ENCODE measurements around the gene SMU1. TPM values are rescaled to one million over a fixed set of nuclear protein-coding genes. Genes with fewer than 3 reads are reported as not detected.
A peak's percentile ranks its signal among the peaks of the same experiment; 100 is the strongest.

Gene SMU1
- total RNA-seq, 3 donors from 2014 or later: 19.8 to 22.1 (median 21.0) TPM

- DNase-seq (ENCODE audit: low spot score in 2 of 2): no peak
- H3K4me1 ChIP-seq: peaks cover 1 to 17% of the 10 kb centered on the region in 2 donors
- H3K27me3 ChIP-seq: no peaks in the 10 kb centered on the region
- peak overlapping the region in 2 of 3 donors; percentile 97 to 100 for H3K4me3 ChIP-seq
- intact Hi-C loops (cut with DNase I; ENCODE audit: low total_unique reads): no loop called here
- no peaks in the 10 kb centered on the region for H3K9me3 ChIP-seq
- H3K27ac ChIP-seq: peak overlapping the region; percentile 99
- H3K36me3 ChIP-seq: no peaks in the 10 kb centered on the region
- TF ChIP-seq POLR2AphosphoS5 (IDR thresholded peaks at IDR 0.05) (no peak), POLR2A (IDR thresholded peaks at IDR 0.05) (no peak), CTCF (IDR thresholded peaks at IDR 0.05) (no peak)
These were observed 52.8 kb downstream of the SMU1 start for GRCh38 chr9:33023661-33024060.

- H3K36me3 ChIP-seq: no peaks in the 10 kb centered on the region
- no peak for TF ChIP-seq POLR2A (IDR thresholded peaks at IDR 0.05)
- TF ChIP-seq CTCF (IDR thresholded peaks at IDR 0.05): no peak
- no peak for TF ChIP-seq POLR2AphosphoS5 (IDR thresholded peaks at IDR 0.05)
- H3K4me3 ChIP-seq: no peak overlapping the region
- no peaks in the 10 kb centered on the region for H3K9me3 ChIP-seq
- H3K27ac ChIP-seq: no peak overlapping the region
- H3K4me1 ChIP-seq: peaks cover 0 to 15% of the 10 kb centered on the region in 2 donors
- DNase-seq (ENCODE audit: low spot score in 2 of 2): no peak
- no peaks in the 10 kb centered on the region for H3K27me3 ChIP-seq
- intact Hi-C loops (cut with DNase I; ENCODE audit: low total_unique reads): no loop called here
These were observed 53.7 kb downstream of the SMU1 start for GRCh38 chr9:33022755-33023154.

- intact Hi-C loops (cut with DNase I; ENCODE audit: low total_unique reads): no loop called here
- Histone ChIP-seq H3K9me3 (no peaks in the 10 kb centered on the region), H3K4me3 (no peak overlapping the region), H3K27ac (no peak overlapping the region), H3K36me3 (no peaks in the 10 kb centered on the region), H3K4me1 (peaks cover 0 to 15% of the 10 kb centered on the region in 2 donors), H3K27me3 (no peaks in the 10 kb centered on the region)
- no peak for TF ChIP-seq CTCF (IDR thresholded peaks at IDR 0.05)
- TF ChIP-seq POLR2A (IDR thresholded peaks at IDR 0.05): no peak
- TF ChIP-seq POLR2AphosphoS5 (IDR thresholded peaks at IDR 0.05): no peak
- DNase-seq (ENCODE audit: low spot score in 2 of 2): no peak
These were observed 54.2 kb downstream of the SMU1 start for GRCh38 chr9:33022303-33022702.

- Histone ChIP-seq H3K27ac (no peak overlapping the region), H3K4me3 (no peak overlapping the region), H3K9me3 (no peaks in the 10 kb centered on the region), H3K27me3 (no peaks in the 10 kb centered on the region), H3K4me1 (peaks cover 0 to 9% of the 10 kb centered on the region in 2 donors), H3K36me3 (no peaks in the 10 kb centered on the region)
- TF ChIP-seq CTCF (IDR thresholded peaks at IDR 0.05) (no peak), POLR2AphosphoS5 (IDR thresholded peaks at IDR 0.05) (no peak), POLR2A (IDR thresholded peaks at IDR 0.05) (no peak)
- DNase-seq (ENCODE audit: low spot score in 2 of 2): no peak
- intact Hi-C loops (cut with DNase I; ENCODE audit: low total_unique reads): no loop called here
These were observed 56.7 kb downstream of the SMU1 start for GRCh38 chr9:33019797-33020196.

- Histone ChIP-seq H3K9me3 (no peaks in the 10 kb centered on the region), H3K4me3 (no peak overlapping the region), H3K27me3 (no peaks in the 10 kb centered on the region), H3K4me1 (no peaks in the 10 kb centered on the region), H3K27ac (no peak overlapping the region), H3K36me3 (no peaks in the 10 kb centered on the region)
- intact Hi-C loops (cut with DNase I; ENCODE audit: low total_unique reads): no loop called here
- TF ChIP-seq POLR2A (IDR thresholded peaks at IDR 0.05) (no peak), CTCF (IDR thresholded peaks at IDR 0.05) (no peak), POLR2AphosphoS5 (IDR thresholded peaks at IDR 0.05) (no peak)
- no peak for DNase-seq (ENCODE audit: low spot score in 2 of 2)
These were observed 59.0 kb downstream of the SMU1 start for GRCh38 chr9:33017283-33018041.
